ENCODE measurements around the gene CACNA1D. TPM values are rescaled to one million over a fixed set of nuclear protein-coding genes. Genes with fewer than 3 reads are reported as not detected.

Gene CACNA1D
- total RNA-seq, 1 donor from 2014 or later: 0.95 TPM

- no peak for TF ChIP-seq CTCF (IDR thresholded peaks at IDR 0.05)
- H3K36me3 Mint-ChIP-seq (ENCODE audit: low read depth): no peaks in the 10 kb centered on the region
- H3K4me1 Mint-ChIP-seq (ENCODE audit: low read depth): no peaks in the 10 kb centered on the region
- no peak overlapping the region for H3K4me3 Mint-ChIP-seq (ENCODE audit: unreplicated experiment)
- DNase-seq (ENCODE audit: low spot score): peak; percentile 64
- H3K9me3 Mint-ChIP-seq (ENCODE audit: low read depth): no peaks in the 10 kb centered on the region
- H3K27me3 Mint-ChIP-seq (ENCODE audit: low read depth): no peaks in the 10 kb centered on the region
- no peak overlapping the region for H3K27ac Mint-ChIP-seq (ENCODE audit: unreplicated experiment)
Observed at GRCh38 chr3:53819163-53819868, 324.9 kb downstream of the CACNA1D start.

- no peaks in the 10 kb centered on the region for H3K36me3 Mint-ChIP-seq (ENCODE audit: low read depth)
- DNase-seq (ENCODE audit: low spot score): no peak
- TF ChIP-seq CTCF (IDR thresholded peaks at IDR 0.05): no peak
- H3K4me1 Mint-ChIP-seq (ENCODE audit: low read depth): no peaks in the 10 kb centered on the region
- H3K4me3 Mint-ChIP-seq (ENCODE audit: unreplicated experiment): no peak overlapping the region
- no peaks in the 10 kb centered on the region for H3K27me3 Mint-ChIP-seq (ENCODE audit: low read depth)
- H3K9me3 Mint-ChIP-seq (ENCODE audit: low read depth): no peaks in the 10 kb centered on the region
- no peak overlapping the region for H3K27ac Mint-ChIP-seq (ENCODE audit: unreplicated experiment)
Observed at GRCh38 chr3:53820084-53820483, 325.7 kb downstream of the CACNA1D start.

- no peak for TF ChIP-seq CTCF (IDR thresholded peaks at IDR 0.05)
- no peaks in the 10 kb centered on the region for H3K4me1 Mint-ChIP-seq (ENCODE audit: low read depth)
Observed at GRCh38 chr3:53820756-53821580, 326.6 kb downstream of the CACNA1D start.

GRCh38 chr3:53821631-53822121, 327.3 kb downstream of the CACNA1D start:
- no peak for DNase-seq (ENCODE audit: low spot score)
- no peak overlapping the region for H3K4me3 Mint-ChIP-seq (ENCODE audit: unreplicated experiment)
- no peaks in the 10 kb centered on the region for H3K36me3 Mint-ChIP-seq (ENCODE audit: low read depth)
- H3K9me3 Mint-ChIP-seq (ENCODE audit: low read depth): no peaks in the 10 kb centered on the region
- no peaks in the 10 kb centered on the region for H3K27me3 Mint-ChIP-seq (ENCODE audit: low read depth)
- no peak for TF ChIP-seq CTCF (IDR thresholded peaks at IDR 0.05)
- H3K4me1 Mint-ChIP-seq (ENCODE audit: low read depth): no peaks in the 10 kb centered on the region
- no peak overlapping the region for H3K27ac Mint-ChIP-seq (ENCODE audit: unreplicated experiment)

More at GRCh38 chr3:53820756-53821580, 326.6 kb downstream of the CACNA1D start:
- Mint-ChIP-seq H3K36me3 (ENCODE audit: low read depth) (no peaks in the 10 kb centered on the region), H3K27ac (ENCODE audit: unreplicated experiment) (no peak overlapping the region), H3K9me3 (ENCODE audit: low read depth) (no peaks in the 10 kb centered on the region), H3K4me3 (ENCODE audit: unreplicated experiment) (no peak overlapping the region), H3K27me3 (ENCODE audit: low read depth) (no peaks in the 10 kb centered on the region)
- DNase-seq (ENCODE audit: low spot score): peak; percentile 82

GRCh38 chr3:53822331-53822741, 327.9 kb downstream of the CACNA1D start:
- H3K27ac Mint-ChIP-seq (ENCODE audit: unreplicated experiment): no peak overlapping the region
- no peaks in the 10 kb centered on the region for H3K9me3 Mint-ChIP-seq (ENCODE audit: low read depth)
- no peak overlapping the region for H3K4me3 Mint-ChIP-seq (ENCODE audit: unreplicated experiment)
- no peak for TF ChIP-seq CTCF (IDR thresholded peaks at IDR 0.05)
- peak; percentile 74 for DNase-seq (ENCODE audit: low spot score)
- H3K4me1 Mint-ChIP-seq (ENCODE audit: low read depth): no peaks in the 10 kb centered on the region
- no peaks in the 10 kb centered on the region for H3K27me3 Mint-ChIP-seq (ENCODE audit: low read depth)
- no peaks in the 10 kb centered on the region for H3K36me3 Mint-ChIP-seq (ENCODE audit: low read depth)
